ENCODE measurements around the gene ACSL6.

- TF ChIP-seq CTCF (IDR thresholded peaks at IDR 0.05) (no peak), POLR2A (IDR thresholded peaks at IDR 0.05) (no peak)
Measured at GRCh38 chr5:131997026-131997726, 14.3 kb downstream of the ACSL6 start.

All from esophagus squamous epithelium (tissue), 4 donors.